LNCAP (cell line): ENCODE measurements around the gene PTH1R.

ENCODE experiments used
- TF ChIP-seq, protein P1 (sequence below): fragments of 450-650 bp; IDR thresholded peaks from 2 replicates; pipeline ENCODE4 v1.5.1; 2017; ENCODE audit warnings: mild to moderate bottlenecking

Gene PTH1R

DNA sequence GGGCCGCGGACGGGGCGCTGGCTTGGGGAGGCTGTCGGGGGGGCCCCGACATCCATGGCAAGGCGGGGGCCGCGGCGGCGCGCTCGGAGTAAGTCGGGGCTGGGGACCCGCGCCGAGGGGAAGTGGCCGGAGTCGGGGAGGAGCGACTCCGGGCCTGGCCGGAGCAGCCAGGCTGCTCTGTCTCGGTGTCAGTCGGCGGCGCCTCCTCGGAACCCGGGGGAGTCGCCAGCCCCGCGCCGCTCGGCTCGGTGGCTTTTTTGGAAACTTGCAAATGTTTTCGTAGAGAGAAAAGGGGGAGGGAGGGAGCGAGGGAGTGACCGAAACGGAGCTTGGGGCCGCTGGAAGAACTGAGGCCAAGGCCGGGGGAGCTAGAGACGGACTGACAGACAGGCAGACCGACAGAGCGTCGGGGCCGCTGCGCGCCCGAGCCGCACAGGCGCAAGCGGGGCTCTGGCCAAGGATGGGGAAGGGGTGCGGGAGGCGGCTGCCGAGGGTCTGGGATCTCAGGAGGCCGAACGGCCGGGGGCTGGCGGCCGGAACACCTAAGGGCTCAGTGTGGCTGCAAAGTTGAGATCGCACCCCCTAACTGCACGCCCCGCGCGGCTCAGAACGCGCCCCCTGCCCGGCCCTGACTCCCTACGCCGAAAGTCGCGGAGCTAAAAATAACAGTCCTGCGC, 5.0 kb downstream of the PTH1R start:
- TF ChIP-seq, protein P1, sequence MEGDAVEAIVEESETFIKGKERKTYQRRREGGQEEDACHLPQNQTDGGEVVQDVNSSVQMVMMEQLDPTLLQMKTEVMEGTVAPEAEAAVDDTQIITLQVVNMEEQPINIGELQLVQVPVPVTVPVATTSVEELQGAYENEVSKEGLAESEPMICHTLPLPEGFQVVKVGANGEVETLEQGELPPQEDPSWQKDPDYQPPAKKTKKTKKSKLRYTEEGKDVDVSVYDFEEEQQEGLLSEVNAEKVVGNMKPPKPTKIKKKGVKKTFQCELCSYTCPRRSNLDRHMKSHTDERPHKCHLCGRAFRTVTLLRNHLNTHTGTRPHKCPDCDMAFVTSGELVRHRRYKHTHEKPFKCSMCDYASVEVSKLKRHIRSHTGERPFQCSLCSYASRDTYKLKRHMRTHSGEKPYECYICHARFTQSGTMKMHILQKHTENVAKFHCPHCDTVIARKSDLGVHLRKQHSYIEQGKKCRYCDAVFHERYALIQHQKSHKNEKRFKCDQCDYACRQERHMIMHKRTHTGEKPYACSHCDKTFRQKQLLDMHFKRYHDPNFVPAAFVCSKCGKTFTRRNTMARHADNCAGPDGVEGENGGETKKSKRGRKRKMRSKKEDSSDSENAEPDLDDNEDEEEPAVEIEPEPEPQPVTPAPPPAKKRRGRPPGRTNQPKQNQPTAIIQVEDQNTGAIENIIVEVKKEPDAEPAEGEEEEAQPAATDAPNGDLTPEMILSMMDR: no peak

DNA sequence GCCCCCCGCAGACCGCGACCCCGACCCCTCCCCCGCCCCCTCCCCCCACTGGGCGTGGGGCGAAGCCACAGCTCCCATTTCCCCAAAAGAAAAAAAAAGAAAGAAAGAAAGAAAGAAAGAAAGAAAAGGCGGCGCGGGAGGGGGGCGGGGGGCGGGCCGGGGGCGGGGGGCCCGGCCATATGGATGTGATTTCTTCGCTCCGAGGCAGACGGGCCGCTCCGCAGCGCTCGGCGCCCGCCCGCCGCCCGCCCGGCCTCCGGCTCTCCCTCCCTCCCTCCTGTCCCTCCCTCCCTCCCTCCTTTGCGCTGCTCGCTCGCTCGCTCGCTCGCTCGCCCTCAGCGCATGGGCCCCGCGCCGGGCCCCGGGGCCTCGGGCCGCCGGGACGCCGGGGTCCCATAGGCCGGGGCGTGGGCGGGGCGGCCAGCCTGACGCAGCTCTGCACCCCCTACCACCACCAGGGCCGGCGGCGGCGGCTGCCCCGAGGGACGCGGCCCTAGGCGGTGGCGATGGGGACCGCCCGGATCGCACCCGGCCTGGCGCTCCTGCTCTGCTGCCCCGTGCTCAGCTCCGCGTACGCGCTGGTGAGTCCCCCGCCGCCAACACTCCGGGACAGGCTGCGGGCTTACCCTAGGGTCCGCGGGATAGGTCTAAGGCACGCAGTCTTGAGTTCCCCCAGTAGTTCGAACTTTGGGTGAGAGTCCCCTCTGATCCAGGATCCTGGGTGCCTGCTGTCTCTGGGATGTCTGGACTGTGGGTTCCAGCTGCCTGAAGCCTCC, 5.7 kb downstream of the PTH1R start:
- TF ChIP-seq, protein P1: no peak

DNA sequence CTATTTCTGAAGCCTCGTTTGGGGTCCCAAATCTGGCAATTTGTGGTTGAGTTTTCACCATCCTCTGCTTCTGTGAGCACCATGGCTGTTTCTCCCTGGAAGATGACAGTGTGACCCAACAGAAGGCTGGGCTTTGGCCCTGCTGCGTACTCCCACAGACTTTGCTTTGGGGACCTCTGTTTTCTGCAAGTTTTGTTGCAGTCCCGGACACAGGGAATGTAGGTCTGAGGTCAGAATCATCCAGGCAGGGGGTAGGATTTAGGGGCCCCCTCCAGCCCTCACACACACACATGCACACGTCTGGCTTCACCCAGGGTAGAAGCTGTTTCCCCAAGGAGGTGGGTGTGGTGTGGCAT, 6.3 kb downstream of the PTH1R start:
- TF ChIP-seq, protein P1: no peak

DNA sequence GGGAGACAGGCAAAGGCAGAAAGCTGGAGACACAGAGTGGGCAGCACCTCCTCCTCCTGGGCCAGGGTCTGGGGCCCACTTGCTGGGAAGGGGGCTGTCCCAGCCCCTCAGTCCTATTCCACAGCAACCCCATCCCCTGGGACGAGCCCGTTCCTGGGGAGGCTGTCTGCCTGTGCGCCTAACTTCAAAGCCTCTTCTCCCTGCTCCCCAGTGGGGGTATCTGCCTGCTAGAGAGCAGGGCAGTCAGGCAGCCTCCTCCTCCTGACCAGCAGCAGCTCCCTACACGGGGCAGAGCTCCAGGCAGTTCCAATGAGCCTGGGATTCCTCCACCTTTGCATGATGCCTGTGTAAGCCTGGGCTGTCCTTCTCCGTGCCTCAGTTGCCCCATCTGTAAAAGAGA, 6.9 kb downstream of the PTH1R start:
- TF ChIP-seq, protein P1: no peak

DNA sequence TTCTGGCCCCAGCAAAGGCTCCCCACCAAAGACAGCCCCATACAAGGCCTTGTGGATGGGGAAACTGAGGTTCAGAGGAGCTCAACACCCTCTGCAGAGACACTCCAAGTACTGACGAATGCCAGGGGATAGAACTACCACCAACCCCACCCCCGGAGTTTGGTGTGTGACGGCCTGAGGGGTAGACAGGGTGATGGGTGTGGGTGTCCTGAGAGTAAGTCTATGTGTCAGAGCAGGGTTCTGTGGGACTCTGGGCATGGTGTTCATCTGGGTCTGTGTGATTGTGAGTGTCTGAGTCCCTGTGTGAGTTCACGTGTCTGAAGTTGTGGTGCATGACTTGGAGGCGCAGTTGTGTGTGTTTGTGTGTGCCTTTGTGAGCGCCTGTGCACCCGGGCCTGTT, 7.4 kb downstream of the PTH1R start:
- TF ChIP-seq, protein P1: no peak

DNA sequence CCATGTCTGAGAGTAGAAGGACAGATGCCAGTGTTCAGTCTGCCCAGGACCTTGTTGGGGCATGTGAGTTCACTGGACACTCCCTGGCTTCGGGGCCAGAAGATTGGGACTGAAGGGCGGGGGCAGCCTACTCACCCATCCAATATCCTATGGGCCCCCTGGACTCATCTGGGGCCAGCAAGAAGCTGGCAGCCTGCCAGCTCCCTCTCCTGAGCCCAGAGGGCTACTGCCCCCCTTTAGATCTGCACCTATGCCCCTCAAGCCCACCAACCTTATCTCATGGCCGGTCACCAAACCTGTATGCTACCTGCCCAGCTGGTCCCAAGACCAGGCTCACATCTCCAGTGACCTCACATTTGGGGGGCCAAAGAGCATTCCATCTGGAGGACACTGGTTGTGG, 8.1 kb downstream of the PTH1R start:
- TF ChIP-seq, protein P1: no peak

DNA sequence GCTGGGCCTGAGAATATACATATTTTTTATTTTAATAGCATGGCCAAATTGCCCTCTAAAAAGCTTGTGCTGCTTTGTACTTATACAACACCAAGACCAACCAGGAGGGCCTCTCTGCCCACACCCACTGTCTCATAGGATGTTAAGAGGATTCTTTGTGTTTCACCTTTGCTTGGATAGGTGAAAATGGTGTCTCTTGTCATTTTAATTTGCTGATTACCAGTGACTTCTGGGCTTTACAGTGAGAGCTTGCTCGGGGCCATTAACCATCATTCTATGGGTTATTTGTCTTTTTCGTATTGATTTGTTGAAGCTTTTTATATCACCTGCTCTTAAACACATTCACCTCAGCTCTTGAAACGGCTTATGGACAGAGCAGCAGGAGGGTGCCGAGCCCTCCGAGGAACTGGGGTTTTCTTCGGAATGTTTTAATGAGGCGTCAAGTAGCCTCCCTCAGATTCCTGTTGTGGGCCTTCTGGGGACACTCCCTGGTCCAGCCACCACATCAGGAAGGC, 10.5 kb downstream of the PTH1R start:
- TF ChIP-seq, protein P1: no peak
